WTC11 (cell line): ENCODE data around the gene AK3. TPM values are rescaled to one million over a fixed set of nuclear protein-coding genes. Genes with fewer than 3 reads are reported as not detected.

Experiments used
- ATAC-seq: fragments of 200-7000 bp; cut with Tn5 transposase; 2 replicates; pipeline ENCODE4 v1.10.0; 2021; ENCODE audit warnings: mild to moderate bottlenecking, moderate library complexity
- CTCF ChIA-PET: fragments of 300-600 bp; sonication (Branson Sonifier 250); formaldehyde crosslinking; loops from one replicate; lab custom pipeline; 2021; ENCODE audit warnings: antibody characterized with exemption; lab: Charles Lee
- POLR2A ChIA-PET: fragments of 350-600 bp; sonication (Branson Sonifier 250); formaldehyde crosslinking; loops from one replicate; lab custom pipeline; 2021; ENCODE audit warnings: antibody characterized with exemption; lab: Charles Lee
- DNase-seq: peaks from one replicate; pipeline ENCODE4 v3.0.0; 2021; ENCODE audit warnings: low spot score
- H3K27ac Mint-ChIP-seq: 2 replicates; pipeline ENCODE4 v1.8.0; 2021; ENCODE audit warnings: mixed read lengths
- H3K27me3 Mint-ChIP-seq: 2 replicates; pipeline ENCODE4 v1.8.0; 2021; ENCODE audit warnings: low read depth, mild to moderate bottlenecking, moderate library complexity, mixed read lengths
- H3K36me3 Mint-ChIP-seq: 2 replicates; pipeline ENCODE4 v1.8.0; 2021; ENCODE audit warnings: mixed read lengths
- H3K4me1 Mint-ChIP-seq: 2 replicates; pipeline ENCODE4 v1.8.0; 2022; ENCODE audit warnings: mixed read lengths
- H3K4me3 Mint-ChIP-seq: 2 replicates; pipeline ENCODE4 v1.8.0; 2021; ENCODE audit warnings: mild to moderate bottlenecking, moderate library complexity, mixed read lengths
- H3K9me3 Mint-ChIP-seq: 2 replicates; pipeline ENCODE4 v1.8.0; 2021; ENCODE audit warnings: mixed read lengths
- ATF1 ChIP-seq: sonication (generic); formaldehyde crosslinking; IDR thresholded peaks from 2 replicates; pipeline ENCODE4 v1.8.1; 2023; ENCODE audit warnings: mild to moderate bottlenecking, moderate library complexity, missing genetic modification reagents
- ELF4 ChIP-seq: sonication (generic); formaldehyde crosslinking; IDR thresholded peaks from 2 replicates; pipeline ENCODE4 v1.8.1; 2022; ENCODE audit warnings: low read depth, mild to moderate bottlenecking, moderate library complexity, missing genetic modification reagents
- JUN ChIP-seq: sonication (generic); formaldehyde crosslinking; IDR thresholded peaks from 2 replicates; pipeline ENCODE4 v1.8.0; 2023; ENCODE audit warnings: mild to moderate bottlenecking, missing genetic modification reagents
- KAT7 ChIP-seq: sonication (generic); formaldehyde crosslinking; IDR thresholded peaks from 2 replicates; pipeline ENCODE4 v1.8.1; 2023; ENCODE audit warnings: missing genetic modification reagents, mild to moderate bottlenecking, borderline replicate concordance
- SP1 ChIP-seq: sonication (generic); formaldehyde crosslinking; conservative IDR thresholded peaks from 2 replicates; pipeline ENCODE4 v1.8.1; 2022; ENCODE audit warnings: missing genetic modification reagents
- TCF7 ChIP-seq: sonication (generic); formaldehyde crosslinking; IDR thresholded peaks from 2 replicates; pipeline ENCODE4 v1.8.0; 2022; ENCODE audit warnings: mild to moderate bottlenecking, low read depth, missing genetic modification reagents, moderate library complexity
- TEAD4 ChIP-seq: sonication (generic); formaldehyde crosslinking; IDR thresholded peaks from 2 replicates; pipeline ENCODE4 v1.8.0; 2022; ENCODE audit warnings: mild to moderate bottlenecking, missing genetic modification reagents
- ZNF121 ChIP-seq: sonication (generic); formaldehyde crosslinking; IDR thresholded peaks from 2 replicates; pipeline ENCODE4 v1.8.0; 2023; ENCODE audit warnings: missing genetic modification reagents
- ZNF219 ChIP-seq: sonication (generic); formaldehyde crosslinking; IDR thresholded peaks from 2 replicates; pipeline ENCODE4 v1.8.0; 2023; ENCODE audit warnings: missing genetic modification reagents, mild to moderate bottlenecking, borderline replicate concordance
- ZNF423 ChIP-seq: fragments of 250-450 bp; sonication (Bioruptor Pico); IDR thresholded peaks from 2 replicates; pipeline ENCODE4 v2.1.2; 2022; ENCODE audit warnings: mild to moderate bottlenecking, moderate library complexity
- total RNA-seq: library from RNA; stranded (reverse); gene quantifications from 3 replicates; pipeline ENCODE4 v1.2.3, GENCODE V29; 2021
- TF ChIP-seq, protein P1 (sequence below): sonication (generic); formaldehyde crosslinking; IDR thresholded peaks from 2 replicates; pipeline ENCODE4 v1.8.0; 2022; ENCODE audit warnings: mild to moderate bottlenecking, missing genetic modification reagents
- TF ChIP-seq, protein P2 (sequence below): sonication (generic); formaldehyde crosslinking; IDR thresholded peaks from 2 replicates; pipeline ENCODE4 v1.8.0; 2023; ENCODE audit warnings: missing genetic modification reagents
- TF ChIP-seq, protein P3 (sequence below): sonication (generic); formaldehyde crosslinking; IDR thresholded peaks from 2 replicates; pipeline ENCODE4 v1.8.0; 2023; ENCODE audit warnings: missing genetic modification reagents, mild to moderate bottlenecking, borderline replicate concordance
- TF ChIP-seq, protein P4 (sequence below): sonication (generic); formaldehyde crosslinking; IDR thresholded peaks from 2 replicates; pipeline ENCODE4 v1.8.1; 2023; ENCODE audit warnings: mild to moderate bottlenecking, missing genetic modification reagents
- TF ChIP-seq, protein P5 (sequence below): sonication (generic); formaldehyde crosslinking; IDR thresholded peaks from 2 replicates; pipeline ENCODE4 v1.8.1; 2022; ENCODE audit warnings: mild to moderate bottlenecking, moderate library complexity, missing genetic modification reagents
- TF ChIP-seq, protein P6 (sequence below): sonication (generic); formaldehyde crosslinking; IDR thresholded peaks from 2 replicates; pipeline ENCODE4 v1.8.0; 2022; ENCODE audit warnings: mild to moderate bottlenecking, missing genetic modification reagents
- TF ChIP-seq, protein P7 (sequence below): sonication (generic); formaldehyde crosslinking; IDR thresholded peaks from 2 replicates; pipeline ENCODE4 v1.8.0; 2023; ENCODE audit warnings: mild to moderate bottlenecking, missing genetic modification reagents
- TF ChIP-seq, protein P8 (sequence below): fragments of 250-450 bp; sonication (Bioruptor Pico); IDR thresholded peaks from 2 replicates; pipeline ENCODE4 v1.9.0; 2021; ENCODE audit warnings: mild to moderate bottlenecking

The AK3 gene
- total RNA-seq, 1 experiment from 2014 or later: 28.5 TPM

DNA sequence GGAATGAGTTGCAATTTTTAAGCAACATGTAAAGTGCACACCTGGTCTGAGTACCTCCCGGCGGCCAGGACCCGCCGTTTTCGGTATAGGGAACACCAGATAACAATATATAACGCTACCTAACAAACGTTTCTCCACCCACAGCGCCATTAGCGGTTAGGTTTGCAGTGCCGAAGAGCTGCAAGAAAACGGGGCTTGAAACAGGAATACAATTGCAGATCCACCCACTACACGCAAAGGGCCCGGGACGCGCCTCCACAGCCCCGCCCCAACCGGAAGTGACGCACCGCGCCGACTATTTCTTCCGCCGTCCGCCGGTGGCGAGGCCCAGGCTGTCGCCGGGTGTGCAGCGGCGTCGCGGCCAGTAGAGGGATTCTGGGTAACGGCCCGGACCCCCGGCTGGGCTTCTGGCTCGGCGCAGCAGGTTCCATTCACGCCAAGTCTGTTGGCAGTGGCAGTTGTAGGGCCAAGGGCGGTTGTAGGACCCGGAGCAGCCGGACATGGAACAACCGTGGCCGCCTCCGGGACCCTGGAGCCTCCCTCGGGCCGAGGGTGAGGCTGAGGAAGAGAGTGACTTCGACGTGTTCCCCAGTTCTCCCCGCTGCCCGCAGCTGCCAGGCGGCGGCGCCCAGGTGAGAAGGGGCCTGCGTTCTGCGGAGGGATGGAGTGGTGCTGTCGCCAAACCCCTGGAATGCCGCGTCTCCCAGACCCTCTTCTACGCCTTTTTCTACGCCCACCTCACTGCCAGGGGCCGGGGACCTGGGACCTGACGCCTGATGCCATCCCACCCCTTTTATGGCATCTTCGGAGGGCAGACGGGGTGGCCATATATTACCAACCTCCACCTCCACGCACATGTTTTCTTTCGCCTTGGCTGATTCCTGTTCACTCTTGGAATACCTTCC is 61.5 kb downstream of the AK3 start, which contains the start of gene CDC37L1:
TSS of gene CDC37L1 (plus strand) at position 302 of the 905 bp plus-strand sequence. CDS start at position 501, 199 bp downstream.
- no peak within 1 kb of the TSS for H3K4me3 Mint-ChIP-seq
- TF ChIP-seq, protein P1, sequence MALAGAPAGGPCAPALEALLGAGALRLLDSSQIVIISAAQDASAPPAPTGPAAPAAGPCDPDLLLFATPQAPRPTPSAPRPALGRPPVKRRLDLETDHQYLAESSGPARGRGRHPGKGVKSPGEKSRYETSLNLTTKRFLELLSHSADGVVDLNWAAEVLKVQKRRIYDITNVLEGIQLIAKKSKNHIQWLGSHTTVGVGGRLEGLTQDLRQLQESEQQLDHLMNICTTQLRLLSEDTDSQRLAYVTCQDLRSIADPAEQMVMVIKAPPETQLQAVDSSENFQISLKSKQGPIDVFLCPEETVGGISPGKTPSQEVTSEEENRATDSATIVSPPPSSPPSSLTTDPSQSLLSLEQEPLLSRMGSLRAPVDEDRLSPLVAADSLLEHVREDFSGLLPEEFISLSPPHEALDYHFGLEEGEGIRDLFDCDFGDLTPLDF (CRISPR knock-in tag): peak; percentile 78; the same call in 1 of the 2 replicates
- peak; percentile 67 for TF ChIP-seq TEAD4 (CRISPR knock-in tag)
- TF ChIP-seq ATF1 (CRISPR knock-in tag): peak; percentile 73; the same call in 1 of the 2 replicates
- peak; percentile 67 for TF ChIP-seq ZNF423
- TF ChIP-seq, protein P2, sequence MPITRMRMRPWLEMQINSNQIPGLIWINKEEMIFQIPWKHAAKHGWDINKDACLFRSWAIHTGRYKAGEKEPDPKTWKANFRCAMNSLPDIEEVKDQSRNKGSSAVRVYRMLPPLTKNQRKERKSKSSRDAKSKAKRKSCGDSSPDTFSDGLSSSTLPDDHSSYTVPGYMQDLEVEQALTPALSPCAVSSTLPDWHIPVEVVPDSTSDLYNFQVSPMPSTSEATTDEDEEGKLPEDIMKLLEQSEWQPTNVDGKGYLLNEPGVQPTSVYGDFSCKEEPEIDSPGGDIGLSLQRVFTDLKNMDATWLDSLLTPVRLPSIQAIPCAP (CRISPR knock-in tag): no peak
- TF ChIP-seq, protein P3, sequence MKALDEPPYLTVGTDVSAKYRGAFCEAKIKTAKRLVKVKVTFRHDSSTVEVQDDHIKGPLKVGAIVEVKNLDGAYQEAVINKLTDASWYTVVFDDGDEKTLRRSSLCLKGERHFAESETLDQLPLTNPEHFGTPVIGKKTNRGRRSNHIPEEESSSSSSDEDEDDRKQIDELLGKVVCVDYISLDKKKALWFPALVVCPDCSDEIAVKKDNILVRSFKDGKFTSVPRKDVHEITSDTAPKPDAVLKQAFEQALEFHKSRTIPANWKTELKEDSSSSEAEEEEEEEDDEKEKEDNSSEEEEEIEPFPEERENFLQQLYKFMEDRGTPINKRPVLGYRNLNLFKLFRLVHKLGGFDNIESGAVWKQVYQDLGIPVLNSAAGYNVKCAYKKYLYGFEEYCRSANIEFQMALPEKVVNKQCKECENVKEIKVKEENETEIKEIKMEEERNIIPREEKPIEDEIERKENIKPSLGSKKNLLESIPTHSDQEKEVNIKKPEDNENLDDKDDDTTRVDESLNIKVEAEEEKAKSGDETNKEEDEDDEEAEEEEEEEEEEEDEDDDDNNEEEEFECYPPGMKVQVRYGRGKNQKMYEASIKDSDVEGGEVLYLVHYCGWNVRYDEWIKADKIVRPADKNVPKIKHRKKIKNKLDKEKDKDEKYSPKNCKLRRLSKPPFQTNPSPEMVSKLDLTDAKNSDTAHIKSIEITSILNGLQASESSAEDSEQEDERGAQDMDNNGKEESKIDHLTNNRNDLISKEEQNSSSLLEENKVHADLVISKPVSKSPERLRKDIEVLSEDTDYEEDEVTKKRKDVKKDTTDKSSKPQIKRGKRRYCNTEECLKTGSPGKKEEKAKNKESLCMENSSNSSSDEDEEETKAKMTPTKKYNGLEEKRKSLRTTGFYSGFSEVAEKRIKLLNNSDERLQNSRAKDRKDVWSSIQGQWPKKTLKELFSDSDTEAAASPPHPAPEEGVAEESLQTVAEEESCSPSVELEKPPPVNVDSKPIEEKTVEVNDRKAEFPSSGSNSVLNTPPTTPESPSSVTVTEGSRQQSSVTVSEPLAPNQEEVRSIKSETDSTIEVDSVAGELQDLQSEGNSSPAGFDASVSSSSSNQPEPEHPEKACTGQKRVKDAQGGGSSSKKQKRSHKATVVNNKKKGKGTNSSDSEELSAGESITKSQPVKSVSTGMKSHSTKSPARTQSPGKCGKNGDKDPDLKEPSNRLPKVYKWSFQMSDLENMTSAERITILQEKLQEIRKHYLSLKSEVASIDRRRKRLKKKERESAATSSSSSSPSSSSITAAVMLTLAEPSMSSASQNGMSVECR: 0 out of 2 replicates have a peak, but pooled peaks have one; percentile 32
- no peak for TF ChIP-seq TCF7 (CRISPR knock-in tag)
- TF ChIP-seq JUN (CRISPR knock-in tag): no peak
- TF ChIP-seq, protein P4, sequence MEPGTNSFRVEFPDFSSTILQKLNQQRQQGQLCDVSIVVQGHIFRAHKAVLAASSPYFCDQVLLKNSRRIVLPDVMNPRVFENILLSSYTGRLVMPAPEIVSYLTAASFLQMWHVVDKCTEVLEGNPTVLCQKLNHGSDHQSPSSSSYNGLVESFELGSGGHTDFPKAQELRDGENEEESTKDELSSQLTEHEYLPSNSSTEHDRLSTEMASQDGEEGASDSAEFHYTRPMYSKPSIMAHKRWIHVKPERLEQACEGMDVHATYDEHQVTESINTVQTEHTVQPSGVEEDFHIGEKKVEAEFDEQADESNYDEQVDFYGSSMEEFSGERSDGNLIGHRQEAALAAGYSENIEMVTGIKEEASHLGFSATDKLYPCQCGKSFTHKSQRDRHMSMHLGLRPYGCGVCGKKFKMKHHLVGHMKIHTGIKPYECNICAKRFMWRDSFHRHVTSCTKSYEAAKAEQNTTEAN (CRISPR knock-in tag): peak; percentile 82
- no peak for TF ChIP-seq ZNF219 (CRISPR knock-in tag)
- peak; percentile 93 for TF ChIP-seq SP1 (CRISPR knock-in tag)
- TF ChIP-seq, protein P5, sequence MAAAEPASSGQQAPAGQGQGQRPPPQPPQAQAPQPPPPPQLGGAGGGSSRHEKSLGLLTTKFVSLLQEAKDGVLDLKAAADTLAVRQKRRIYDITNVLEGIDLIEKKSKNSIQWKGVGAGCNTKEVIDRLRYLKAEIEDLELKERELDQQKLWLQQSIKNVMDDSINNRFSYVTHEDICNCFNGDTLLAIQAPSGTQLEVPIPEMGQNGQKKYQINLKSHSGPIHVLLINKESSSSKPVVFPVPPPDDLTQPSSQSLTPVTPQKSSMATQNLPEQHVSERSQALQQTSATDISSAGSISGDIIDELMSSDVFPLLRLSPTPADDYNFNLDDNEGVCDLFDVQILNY (CRISPR knock-in tag): peak; percentile 44; the same call in 1 of the 2 replicates
- TF ChIP-seq ELF4 (CRISPR knock-in tag): no peak
- TF ChIP-seq, protein P6, sequence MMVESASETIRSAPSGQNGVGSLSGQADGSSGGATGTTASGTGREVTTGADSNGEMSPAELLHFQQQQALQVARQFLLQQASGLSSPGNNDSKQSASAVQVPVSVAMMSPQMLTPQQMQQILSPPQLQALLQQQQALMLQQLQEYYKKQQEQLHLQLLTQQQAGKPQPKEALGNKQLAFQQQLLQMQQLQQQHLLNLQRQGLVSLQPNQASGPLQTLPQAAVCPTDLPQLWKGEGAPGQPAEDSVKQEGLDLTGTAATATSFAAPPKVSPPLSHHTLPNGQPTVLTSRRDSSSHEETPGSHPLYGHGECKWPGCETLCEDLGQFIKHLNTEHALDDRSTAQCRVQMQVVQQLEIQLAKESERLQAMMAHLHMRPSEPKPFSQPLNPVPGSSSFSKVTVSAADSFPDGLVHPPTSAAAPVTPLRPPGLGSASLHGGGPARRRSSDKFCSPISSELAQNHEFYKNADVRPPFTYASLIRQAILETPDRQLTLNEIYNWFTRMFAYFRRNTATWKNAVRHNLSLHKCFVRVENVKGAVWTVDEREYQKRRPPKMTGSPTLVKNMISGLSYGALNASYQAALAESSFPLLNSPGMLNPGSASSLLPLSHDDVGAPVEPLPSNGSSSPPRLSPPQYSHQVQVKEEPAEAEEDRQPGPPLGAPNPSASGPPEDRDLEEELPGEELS (CRISPR knock-in tag): peak; percentile 75; the same call in 1 of the 2 replicates
- TF ChIP-seq, protein P7, sequence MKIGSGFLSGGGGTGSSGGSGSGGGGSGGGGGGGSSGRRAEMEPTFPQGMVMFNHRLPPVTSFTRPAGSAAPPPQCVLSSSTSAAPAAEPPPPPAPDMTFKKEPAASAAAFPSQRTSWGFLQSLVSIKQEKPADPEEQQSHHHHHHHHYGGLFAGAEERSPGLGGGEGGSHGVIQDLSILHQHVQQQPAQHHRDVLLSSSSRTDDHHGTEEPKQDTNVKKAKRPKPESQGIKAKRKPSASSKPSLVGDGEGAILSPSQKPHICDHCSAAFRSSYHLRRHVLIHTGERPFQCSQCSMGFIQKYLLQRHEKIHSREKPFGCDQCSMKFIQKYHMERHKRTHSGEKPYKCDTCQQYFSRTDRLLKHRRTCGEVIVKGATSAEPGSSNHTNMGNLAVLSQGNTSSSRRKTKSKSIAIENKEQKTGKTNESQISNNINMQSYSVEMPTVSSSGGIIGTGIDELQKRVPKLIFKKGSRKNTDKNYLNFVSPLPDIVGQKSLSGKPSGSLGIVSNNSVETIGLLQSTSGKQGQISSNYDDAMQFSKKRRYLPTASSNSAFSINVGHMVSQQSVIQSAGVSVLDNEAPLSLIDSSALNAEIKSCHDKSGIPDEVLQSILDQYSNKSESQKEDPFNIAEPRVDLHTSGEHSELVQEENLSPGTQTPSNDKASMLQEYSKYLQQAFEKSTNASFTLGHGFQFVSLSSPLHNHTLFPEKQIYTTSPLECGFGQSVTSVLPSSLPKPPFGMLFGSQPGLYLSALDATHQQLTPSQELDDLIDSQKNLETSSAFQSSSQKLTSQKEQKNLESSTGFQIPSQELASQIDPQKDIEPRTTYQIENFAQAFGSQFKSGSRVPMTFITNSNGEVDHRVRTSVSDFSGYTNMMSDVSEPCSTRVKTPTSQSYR (CRISPR knock-in tag): peak; percentile 72; the same call in 1 of the 2 replicates
- TF ChIP-seq ZNF121 (CRISPR knock-in tag): no peak
- TF ChIP-seq KAT7 (CRISPR knock-in tag): peak; percentile 20; the same call in 1 of the 2 replicates
- TF ChIP-seq, protein P8, sequence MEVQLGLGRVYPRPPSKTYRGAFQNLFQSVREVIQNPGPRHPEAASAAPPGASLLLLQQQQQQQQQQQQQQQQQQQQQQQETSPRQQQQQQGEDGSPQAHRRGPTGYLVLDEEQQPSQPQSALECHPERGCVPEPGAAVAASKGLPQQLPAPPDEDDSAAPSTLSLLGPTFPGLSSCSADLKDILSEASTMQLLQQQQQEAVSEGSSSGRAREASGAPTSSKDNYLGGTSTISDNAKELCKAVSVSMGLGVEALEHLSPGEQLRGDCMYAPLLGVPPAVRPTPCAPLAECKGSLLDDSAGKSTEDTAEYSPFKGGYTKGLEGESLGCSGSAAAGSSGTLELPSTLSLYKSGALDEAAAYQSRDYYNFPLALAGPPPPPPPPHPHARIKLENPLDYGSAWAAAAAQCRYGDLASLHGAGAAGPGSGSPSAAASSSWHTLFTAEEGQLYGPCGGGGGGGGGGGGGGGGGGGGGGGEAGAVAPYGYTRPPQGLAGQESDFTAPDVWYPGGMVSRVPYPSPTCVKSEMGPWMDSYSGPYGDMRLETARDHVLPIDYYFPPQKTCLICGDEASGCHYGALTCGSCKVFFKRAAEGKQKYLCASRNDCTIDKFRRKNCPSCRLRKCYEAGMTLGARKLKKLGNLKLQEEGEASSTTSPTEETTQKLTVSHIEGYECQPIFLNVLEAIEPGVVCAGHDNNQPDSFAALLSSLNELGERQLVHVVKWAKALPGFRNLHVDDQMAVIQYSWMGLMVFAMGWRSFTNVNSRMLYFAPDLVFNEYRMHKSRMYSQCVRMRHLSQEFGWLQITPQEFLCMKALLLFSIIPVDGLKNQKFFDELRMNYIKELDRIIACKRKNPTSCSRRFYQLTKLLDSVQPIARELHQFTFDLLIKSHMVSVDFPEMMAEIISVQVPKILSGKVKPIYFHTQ (CRISPR knock-in tag): 0 out of 2 replicates have a peak, but pooled peaks have one; percentile 64

More for the DNA sequence above, 61.5 kb downstream of the AK3 start, which contains the start of gene CDC37L1:
- ChIA-PET POLR2A (interaction anchor here (0.6 to 1.4 kb wide), 6 partner anchors 14 to 188 kb away, joined by 4 to 14 read pairs (median 6); partner anchors contain the start of genes AK3, PLPP6 and SPATA6L), CTCF (interaction anchor here (0.7 to 1.4 kb wide), 5 partner anchors 13 to 131 kb away, joined by 3 to 8 read pairs (median 5); partner anchors contain the start of genes AK3, PLPP6 and SPATA6L)
- DNase-seq (peak; percentile 97), ATAC-seq (peak; percentile 94)
- H3K27ac Mint-ChIP-seq: no peak within 1 kb of the TSS
- H3K4me1 Mint-ChIP-seq: no peaks in the 10 kb centered on the region
- H3K27me3 Mint-ChIP-seq: no peaks in the 10 kb centered on the region
- no peaks in the 10 kb centered on the region for H3K36me3 Mint-ChIP-seq
- H3K9me3 Mint-ChIP-seq: no peaks in the 10 kb centered on the region
